ENCODE results near the gene COLQ.

DNA sequence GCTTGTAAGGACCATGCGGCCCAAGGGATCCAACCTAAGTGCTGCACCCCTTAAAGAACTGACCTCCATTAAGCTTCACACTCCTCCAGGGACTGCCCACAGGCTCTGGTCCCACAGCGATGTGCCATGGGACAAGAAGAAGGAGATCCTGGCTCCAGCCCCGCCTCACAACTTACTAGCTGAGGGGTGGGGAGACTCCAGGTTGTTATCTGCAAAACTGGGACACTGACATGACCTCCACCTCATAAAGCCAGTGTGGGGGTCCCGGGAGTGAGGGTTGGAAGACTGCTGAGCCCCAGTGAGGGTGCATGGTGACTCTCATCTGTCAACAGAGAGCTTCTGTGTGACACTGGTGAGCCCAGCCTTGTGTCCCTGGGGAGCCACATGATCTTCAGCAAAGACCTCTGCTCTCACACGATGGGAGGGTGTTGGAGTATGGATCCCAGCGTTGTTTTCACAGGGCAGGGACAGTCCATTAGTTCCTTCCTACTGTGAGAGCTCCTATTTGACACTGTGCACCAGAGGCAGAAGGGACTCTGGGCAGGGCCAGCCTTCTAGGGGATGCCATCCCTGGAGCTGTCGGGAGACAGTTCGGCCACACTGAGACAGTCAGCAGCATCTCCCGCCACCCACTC is 67.4 kb downstream of the COLQ start:
- TF ChIP-seq, protein P1, sequence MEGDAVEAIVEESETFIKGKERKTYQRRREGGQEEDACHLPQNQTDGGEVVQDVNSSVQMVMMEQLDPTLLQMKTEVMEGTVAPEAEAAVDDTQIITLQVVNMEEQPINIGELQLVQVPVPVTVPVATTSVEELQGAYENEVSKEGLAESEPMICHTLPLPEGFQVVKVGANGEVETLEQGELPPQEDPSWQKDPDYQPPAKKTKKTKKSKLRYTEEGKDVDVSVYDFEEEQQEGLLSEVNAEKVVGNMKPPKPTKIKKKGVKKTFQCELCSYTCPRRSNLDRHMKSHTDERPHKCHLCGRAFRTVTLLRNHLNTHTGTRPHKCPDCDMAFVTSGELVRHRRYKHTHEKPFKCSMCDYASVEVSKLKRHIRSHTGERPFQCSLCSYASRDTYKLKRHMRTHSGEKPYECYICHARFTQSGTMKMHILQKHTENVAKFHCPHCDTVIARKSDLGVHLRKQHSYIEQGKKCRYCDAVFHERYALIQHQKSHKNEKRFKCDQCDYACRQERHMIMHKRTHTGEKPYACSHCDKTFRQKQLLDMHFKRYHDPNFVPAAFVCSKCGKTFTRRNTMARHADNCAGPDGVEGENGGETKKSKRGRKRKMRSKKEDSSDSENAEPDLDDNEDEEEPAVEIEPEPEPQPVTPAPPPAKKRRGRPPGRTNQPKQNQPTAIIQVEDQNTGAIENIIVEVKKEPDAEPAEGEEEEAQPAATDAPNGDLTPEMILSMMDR (IDR thresholded peaks at IDR 0.05), result no peak
- no peak for TF ChIP-seq POLR2A (IDR thresholded peaks at IDR 0.05)

All from tibial nerve (tissue), 3 donors.